ENCODE results near the gene DDX51. TPM values are rescaled to one million over a fixed set of nuclear protein-coding genes. Genes with fewer than 3 reads are reported as not detected.
"Not testable (repeated sequence)": the region's sequence is repeated elsewhere in the genome, so short reads cannot be mapped to it uniquely, and the experiment has no call there.

The DDX51 gene
- polyA plus RNA-seq, 3 donors: 14.3 to 19.0 (median 14.6) TPM

GRCh38 chr12:132147423-132148367 is 3.6 kb upstream of the DDX51 start:
- 90 to 95% (median 91%) methylated on average over 35 to 38 of the region's 38 CpGs for WGBS, 3 donors
- no peak overlapping the region for H3K27ac ChIP-seq (ENCODE audit: low read depth, low read length)

DNA sequence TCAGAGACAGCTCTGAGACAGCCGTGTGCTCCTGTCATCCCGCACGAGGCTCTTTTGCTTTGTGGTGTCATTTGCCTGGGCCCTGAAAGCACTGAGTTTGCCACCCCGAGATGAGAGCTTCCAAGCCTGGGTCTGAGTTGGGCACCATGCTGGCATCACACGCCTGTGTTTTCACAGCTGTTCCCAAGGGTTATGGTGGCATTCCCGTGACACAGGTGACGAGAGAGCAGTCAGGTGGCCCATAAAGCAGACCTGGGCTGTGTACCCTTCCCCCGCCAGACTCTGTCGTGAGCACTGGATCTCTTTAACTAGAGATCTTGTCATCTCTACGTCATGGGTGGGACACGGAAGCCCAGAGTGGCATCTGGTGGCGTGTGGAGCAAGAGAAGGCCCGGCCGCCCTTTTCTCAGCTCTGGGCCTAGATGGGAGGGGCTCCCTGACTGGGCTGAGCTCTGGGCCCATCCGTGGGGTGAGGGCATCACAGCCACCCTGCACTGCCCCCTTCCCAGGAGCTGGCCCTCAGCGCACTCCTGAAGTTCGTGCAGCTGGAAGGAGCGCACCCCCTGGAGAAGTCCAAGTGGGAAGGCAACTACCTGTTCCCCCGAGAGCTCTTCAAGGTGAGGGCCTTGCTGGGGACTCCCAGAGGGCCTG is 2.8 kb upstream of the DDX51 start:
- H3K27ac ChIP-seq (ENCODE audit: low read depth, low read length): no peak overlapping the region
- WGBS, 3 donors: 80 to 92% (median 89%) methylated on average over 19 of the region's 19 CpGs

DNA sequence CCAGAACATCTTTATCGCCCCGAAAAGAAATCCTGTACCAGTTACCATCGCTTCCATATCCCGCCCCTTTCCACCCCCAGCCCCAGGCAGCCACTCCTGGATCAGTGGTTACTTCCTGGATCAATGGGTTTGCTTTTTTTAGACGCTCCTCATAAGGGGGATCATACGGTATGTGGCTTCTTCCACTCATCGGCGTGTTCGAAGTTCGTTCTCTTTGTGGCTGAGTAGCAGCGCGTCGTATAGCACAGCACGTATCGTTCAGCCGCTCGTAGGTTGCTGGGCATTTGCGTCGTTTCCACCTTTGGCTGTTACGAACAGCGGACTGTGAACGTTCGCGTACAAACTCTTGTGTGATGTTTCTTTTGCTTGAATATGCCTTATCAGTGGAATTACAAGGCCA is 2.0 kb upstream of the DDX51 start:
- WGBS, 3 donors: 89 to 96% (median 95%) methylated on average over 24 of the region's 24 CpGs
- H3K27ac ChIP-seq (ENCODE audit: low read depth, low read length): no peak overlapping the region

GRCh38 chr12:132145334-132145733 is 1.2 kb upstream of the DDX51 start:
- H3K27ac ChIP-seq (ENCODE audit: low read depth, low read length): no peak overlapping the region
- WGBS, 3 donors: 69 to 85% (median 77%) methylated on average over 6 to 7 of the region's 7 CpGs

- no peak overlapping the region for H3K27ac ChIP-seq (ENCODE audit: low read depth, low read length)
- WGBS, 3 donors: 3 to 4% (median 3%) methylated on average over 13 to 17 of the region's 17 CpGs
Measured at GRCh38 chr12:132144810-132145168, 670 bp upstream of the DDX51 start.

GRCh38 chr12:132143336-132144071 is 615 bp downstream of the DDX51 start:
- WGBS, 3 donors: 0 to 2% (median 1%) methylated on average over 50 to 82 of the region's 82 CpGs

DNA sequence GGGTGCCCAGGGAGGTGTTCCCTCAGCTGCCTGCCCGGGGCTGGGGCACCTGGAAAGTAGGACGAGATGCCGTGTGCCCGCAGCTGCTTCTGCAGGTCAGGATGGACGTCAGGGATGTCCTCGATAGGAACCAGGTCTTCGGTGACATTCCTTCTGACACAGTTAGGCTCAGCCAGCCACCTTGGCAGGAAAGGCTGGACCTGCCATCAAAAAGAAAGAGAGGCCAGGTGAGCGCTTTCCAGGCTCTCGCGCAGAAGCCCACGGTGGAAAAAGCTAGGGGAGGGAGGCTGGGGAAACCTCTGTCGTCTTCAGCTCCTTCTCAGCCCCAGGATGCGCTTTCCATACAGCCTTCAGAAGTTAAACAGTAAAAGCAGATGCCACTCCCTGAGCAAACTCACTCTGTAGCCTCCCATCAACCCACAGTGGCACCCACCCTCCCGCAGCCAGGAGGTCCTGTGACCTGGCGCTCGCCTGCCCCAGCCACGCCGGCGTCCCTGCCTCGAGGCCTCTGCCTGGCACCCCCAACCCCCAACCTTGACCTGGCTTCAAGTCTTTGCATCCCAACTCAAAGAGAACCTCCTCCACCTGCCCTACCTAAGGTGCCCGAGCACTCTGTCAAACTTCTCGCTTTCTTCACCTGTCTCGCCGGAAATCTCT is 1.3 kb downstream of the DDX51 start:
- WGBS, 3 donors: 68 to 81% (median 81%) methylated on average over 24 of the region's 24 CpGs

More at GRCh38 chr12:132143336-132144071, 615 bp downstream of the DDX51 start:
- no peak overlapping the region for H3K27ac ChIP-seq (ENCODE audit: low read depth, low read length)

DNA sequence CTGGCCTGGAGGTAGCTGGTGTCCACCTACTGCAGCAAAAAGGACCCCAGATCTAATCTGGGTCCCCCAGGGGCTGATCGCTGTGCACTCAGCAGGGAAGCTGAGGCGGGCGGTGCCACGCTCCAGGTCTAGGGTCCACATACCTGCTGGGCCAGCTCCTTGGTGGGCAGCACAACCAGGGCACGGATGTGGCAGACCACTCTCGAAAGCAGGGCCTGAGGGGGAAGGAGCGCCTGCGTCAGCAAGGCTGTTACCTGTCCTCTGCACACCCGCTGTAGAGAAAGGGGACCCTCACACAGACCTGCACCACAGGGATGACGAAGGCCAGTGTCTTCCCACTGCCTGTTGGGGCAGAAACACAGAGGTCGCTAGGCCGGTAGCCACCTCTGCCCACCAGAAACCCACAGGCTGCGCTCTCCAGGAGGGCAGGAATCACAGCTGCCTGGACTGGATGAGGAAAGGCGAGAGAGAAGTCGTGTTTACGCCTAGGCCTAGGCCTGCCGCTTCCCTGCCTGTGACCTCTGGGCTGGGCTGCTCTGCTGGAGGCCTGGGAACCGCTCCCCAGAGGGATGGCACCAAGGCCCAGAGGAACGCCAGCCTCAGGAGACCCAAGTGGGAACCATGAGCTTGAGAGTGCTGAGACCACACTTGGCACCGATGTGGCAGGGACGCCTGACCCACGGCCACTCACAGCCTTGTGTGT is 2.0 kb downstream of the DDX51 start:
- 88 to 95% (median 94%) methylated on average over 22 of the region's 22 CpGs for WGBS, 3 donors
- no peak overlapping the region for H3K27ac ChIP-seq (ENCODE audit: low read depth, low read length)

More for the DNA sequence above, 1.3 kb downstream of the DDX51 start:
- H3K27ac ChIP-seq (ENCODE audit: low read depth, low read length): no peak overlapping the region

DNA sequence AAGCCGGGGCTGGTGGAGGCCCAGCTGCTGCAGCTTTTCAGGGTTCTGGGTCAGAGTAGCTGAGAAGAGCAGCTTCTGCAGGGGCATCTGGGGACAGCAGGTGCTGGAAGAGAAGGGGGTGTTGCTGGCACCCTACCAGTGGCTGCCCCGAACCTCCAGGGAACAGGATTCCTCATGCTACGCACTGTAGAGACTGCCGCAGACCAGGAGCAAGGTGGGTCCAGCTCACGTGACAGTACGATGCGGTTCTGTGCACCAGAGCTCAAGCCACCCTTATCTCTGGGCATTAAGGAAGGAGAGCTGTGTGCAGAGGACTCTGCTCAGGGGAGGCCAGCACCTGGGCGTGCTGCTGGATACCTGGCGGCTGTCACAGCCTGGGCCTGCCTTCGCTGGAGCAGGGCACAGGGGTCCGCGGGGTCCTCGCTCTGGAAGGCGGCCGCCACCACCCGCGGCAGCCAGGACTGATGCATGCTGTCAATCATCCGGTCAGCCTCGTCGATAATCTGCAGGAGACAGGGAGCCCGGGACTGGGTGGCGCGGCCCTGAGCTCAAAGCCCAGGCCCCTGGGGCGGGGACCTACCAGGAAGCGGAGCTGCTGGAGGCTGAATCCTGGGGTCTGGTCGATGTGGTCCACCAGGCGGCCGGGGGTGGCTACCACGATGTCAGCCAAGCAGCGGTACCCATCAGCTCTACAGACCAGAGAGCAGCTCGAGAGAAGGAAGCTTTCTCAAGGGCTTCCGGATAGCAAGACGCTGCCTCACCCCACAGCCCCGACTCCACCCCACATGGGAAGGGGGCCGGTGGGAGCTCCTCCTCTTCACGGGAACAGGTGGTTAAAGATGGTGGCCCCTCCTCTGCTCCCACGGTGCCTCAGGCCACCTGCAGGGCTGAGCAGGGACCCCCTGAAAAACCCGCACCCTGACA is 2.9 kb downstream of the DDX51 start:
- WGBS, 3 donors: 92 to 93% (median 92%) methylated on average over 38 of the region's 38 CpGs
- no peak overlapping the region for H3K27ac ChIP-seq (ENCODE audit: low read depth, low read length)

GRCh38 chr12:132140501-132140900 is 3.6 kb downstream of the DDX51 start:
- no peak overlapping the region for H3K27ac ChIP-seq (ENCODE audit: low read depth, low read length)
- WGBS, 3 donors: 89 to 91% (median 90%) methylated on average over 15 of the region's 15 CpGs

DNA sequence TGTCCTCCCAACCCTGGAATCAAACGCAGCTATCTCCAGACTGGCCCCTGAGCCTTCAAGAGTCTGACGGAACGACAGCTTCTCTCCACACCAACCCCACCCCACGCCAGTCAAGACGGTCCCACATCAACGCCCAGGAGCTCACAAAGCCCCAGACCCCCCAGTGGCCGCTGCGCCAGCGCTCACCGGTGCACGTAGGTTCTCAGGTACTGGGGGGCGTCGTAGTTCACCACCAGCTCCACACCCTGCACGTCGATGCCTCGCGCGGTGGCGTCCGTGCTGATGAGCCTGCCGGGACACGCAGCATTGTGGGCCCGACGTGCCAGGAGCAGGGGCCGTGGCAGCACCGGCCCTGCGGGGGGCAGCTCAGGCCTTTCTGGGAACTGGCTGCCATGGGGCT is 4.2 kb downstream of the DDX51 start:
- WGBS, 3 donors: 94 to 95% (median 95%) methylated on average over 27 of the region's 27 CpGs

DNA sequence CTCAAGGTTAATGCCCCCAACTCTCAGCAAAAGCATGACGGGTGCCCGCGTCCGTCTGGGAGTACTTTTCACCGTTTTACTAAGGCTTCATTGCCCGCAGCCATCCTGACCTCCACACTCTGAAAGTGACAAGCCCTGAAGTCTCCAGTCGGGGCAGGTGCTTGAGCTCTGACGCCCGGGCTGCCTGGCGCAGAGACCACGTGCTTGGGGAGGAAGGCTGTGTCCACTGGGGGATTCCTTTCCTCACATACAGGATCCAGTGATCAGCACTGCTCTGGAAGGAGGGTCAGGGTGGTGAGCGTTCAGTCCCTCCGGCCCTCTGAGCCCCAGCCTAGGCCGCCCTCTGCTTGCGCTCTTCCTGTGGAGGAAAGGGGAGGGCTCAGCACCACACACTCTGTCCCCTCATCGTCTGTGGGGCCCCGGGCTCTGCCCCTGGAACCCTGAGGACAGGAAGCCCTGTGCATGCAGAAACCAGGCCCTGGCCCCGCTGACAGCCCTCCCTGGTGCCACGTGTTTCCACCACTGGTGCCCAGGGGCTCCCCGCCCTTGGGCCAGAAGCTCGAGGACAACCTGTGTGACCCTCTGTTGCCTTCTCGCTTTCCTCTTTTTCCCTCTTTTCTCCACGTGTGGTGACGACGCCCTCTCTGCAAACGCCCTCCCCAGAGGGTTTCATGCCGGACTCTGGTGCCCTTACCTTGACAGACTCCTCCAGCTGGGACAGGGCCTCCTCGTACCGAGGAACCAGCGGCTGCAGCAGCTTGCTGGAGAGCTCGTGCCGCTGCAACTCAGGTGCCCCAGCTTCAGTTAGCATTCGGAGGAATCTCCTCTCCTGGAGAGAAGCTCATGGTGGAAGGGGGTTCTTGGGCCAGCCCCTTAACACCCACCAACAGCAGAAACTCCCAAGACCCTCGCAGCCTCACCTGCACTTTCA is 4.9 kb downstream of the DDX51 start:
- no peak overlapping the region for H3K27ac ChIP-seq (ENCODE audit: low read depth, low read length)
- 91 to 94% (median 93%) methylated on average over 34 of the region's 34 CpGs for WGBS, 3 donors

More for the DNA sequence above, 4.2 kb downstream of the DDX51 start:
- no peak overlapping the region for H3K27ac ChIP-seq (ENCODE audit: low read depth, low read length)

DNA sequence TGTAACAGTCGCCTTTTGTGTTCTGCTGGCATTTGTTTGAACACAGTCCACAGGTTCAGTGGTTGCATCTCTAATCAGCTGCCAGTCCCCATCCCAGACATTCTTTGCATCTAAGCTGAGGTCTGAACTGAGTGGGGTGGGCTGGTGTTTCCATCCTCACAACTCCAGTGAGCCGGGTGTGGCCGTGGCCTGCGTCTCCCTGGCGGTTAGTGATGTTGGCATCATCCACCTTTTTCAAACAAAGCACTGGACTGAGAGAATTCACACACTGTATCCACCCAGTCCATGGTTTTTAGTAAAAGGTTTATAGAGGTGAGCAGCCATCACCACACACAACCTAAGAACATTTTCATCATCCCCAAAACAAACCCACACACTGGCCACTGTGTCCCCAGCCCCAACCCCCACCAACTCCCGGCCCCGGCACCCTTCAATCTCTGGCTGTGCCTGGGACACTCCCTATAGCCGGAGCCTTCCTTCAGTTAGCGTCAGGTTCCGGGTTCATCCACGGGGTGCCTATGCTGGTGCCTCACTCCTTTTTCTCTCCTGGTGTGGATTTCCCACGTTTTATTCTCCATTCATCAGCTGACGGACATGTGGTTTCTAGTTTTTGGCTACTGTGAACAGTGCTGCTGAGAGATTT is 6.5 kb downstream of the DDX51 start:
- WGBS, 3 donors: 74 to 82% (median 81%) methylated on average over 13 of the region's 13 CpGs
- H3K27ac ChIP-seq (ENCODE audit: low read depth, low read length): no peak overlapping the region

DNA sequence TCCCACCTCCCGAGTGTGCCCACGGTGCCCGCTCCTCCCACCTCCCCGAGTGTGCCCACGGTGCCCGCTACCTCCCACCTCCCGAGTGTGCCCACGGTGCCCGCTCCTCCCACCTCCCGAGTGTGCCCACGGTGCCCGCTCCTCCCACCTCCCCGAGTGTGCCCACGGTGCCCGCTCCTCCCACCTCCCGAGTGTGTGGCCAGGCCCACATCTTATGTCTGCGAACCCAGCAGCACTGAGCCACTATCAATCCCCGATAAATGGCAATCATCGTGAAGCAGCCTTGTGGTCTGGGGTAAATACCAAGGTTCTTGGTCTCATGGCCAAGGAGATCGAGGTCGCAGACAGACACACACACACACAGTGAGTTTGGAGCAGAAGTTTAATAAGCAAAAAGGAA is 7.9 kb downstream of the DDX51 start:
- not testable (repeated sequence) for H3K27ac ChIP-seq (ENCODE audit: low read depth, low read length)
- WGBS, 3 donors: 72 to 88% (median 87%) methylated on average over 9 to 18 of the region's 21 CpGs

- WGBS, 3 donors: 73 to 93% (median 90%) methylated on average over 4 to 19 of the region's 39 CpGs
- H3K27ac ChIP-seq (ENCODE audit: low read depth, low read length): not testable (repeated sequence)
Measured at GRCh38 chr12:132134653-132135183, 9.4 kb downstream of the DDX51 start.
